HL-60/S4 treated with retinoic acid at 250 ng/mL for 4 days and 3 days (cell line): Measurements from ENCODE around the gene COL21A1.

Experiments
- in situ Hi-C: fragments of 300-500 bp; cut with MboI; formaldehyde crosslinking; loops from 2 replicates; pipeline ENCODE4 v1.7.0; 2022; ENCODE audit warnings: low sequenced_read_pairs

Gene COL21A1

GRCh38 chr6:56062836-56063235 lies 184.5 kb downstream of the COL21A1 start:
- in situ Hi-C loops, result no loop called here

- in situ Hi-C loops, result no loop called here
Measured at GRCh38 chr6:56058636-56059035, 188.7 kb downstream of the COL21A1 start.

GRCh38 chr6:56055081-56055704 lies 192.2 kb downstream of the COL21A1 start:
- in situ Hi-C loops, result no loop called here

- in situ Hi-C loops, result no loop called here
Measured at GRCh38 chr6:56051202-56051598, 196.2 kb downstream of the COL21A1 start.

GRCh38 chr6:56050530-56051201 lies 196.7 kb downstream of the COL21A1 start:
- in situ Hi-C loops, result no loop called here

GRCh38 chr6:56048601-56049000 lies 198.8 kb downstream of the COL21A1 start:
- in situ Hi-C loops, result no loop called here

- in situ Hi-C loops, result no loop called here
Measured at GRCh38 chr6:56047931-56048540, 199.3 kb downstream of the COL21A1 start.

- in situ Hi-C loops, result no loop called here
Measured at GRCh38 chr6:56046576-56046975, 200.8 kb downstream of the COL21A1 start.

GRCh38 chr6:56043761-56044160 lies 203.6 kb downstream of the COL21A1 start:
- in situ Hi-C loops, result no loop called here

GRCh38 chr6:56043076-56043475 lies 204.3 kb downstream of the COL21A1 start:
- in situ Hi-C loops, result no loop called here

GRCh38 chr6:56041591-56041990 lies 205.8 kb downstream of the COL21A1 start:
- in situ Hi-C loops, result no loop called here

GRCh38 chr6:56040889-56041301 lies 206.5 kb downstream of the COL21A1 start:
- in situ Hi-C loops, result no loop called here

GRCh38 chr6:56040223-56040622 lies 207.2 kb downstream of the COL21A1 start:
- in situ Hi-C loops, result no loop called here

- in situ Hi-C loops, result no loop called here
Measured at GRCh38 chr6:56038764-56039163, 208.6 kb downstream of the COL21A1 start.

- in situ Hi-C loops, result no loop called here
Measured at GRCh38 chr6:56037601-56038000, 209.8 kb downstream of the COL21A1 start.

- in situ Hi-C loops, result no loop called here
Measured at GRCh38 chr6:56036916-56037600, 210.3 kb downstream of the COL21A1 start.

- in situ Hi-C loops, result no loop called here
Measured at GRCh38 chr6:56033401-56033800, 214.0 kb downstream of the COL21A1 start.

- in situ Hi-C loops, result no loop called here
Measured at GRCh38 chr6:56032715-56033260, 214.6 kb downstream of the COL21A1 start.

GRCh38 chr6:56027865-56028264 lies 219.5 kb downstream of the COL21A1 start:
- in situ Hi-C loops, result no loop called here

GRCh38 chr6:56026455-56027180 lies 220.8 kb downstream of the COL21A1 start:
- in situ Hi-C loops, result no loop called here

GRCh38 chr6:56025795-56026194 lies 221.6 kb downstream of the COL21A1 start:
- in situ Hi-C loops, result no loop called here
